Activated CD4-positive, CD25-positive, alpha-beta regulatory T cell treated with anti-CD3 and anti-CD28 coated beads, Interleukin-2, amount 50 U/mL, for 72 hours (primary cell): Measurements from ENCODE around the gene PACS1.

Experiments
- DNase-seq: peaks from one replicate; pipeline ENCODE4 v3.0.0; 2021

The PACS1 gene

DNA sequence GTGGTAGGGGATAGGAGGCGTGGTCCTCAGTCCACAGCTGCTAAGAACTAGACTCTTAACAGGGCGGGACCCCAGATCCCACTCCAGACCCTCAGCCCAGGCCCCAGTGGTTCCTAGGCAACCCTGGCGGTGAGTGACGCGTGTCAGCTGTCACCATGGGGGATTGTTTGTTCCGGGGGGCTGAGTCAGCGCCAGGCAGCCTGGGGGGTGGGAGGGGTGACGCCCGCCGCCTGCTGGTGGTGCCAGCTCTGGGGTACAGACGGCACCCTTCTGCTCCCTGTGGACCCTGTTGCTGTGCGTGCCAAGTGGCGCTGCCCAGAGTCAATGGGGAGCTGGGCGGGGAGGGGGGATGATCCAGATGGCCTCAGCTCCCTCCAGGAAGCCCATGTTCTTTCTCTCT, 210.4 kb downstream of the PACS1 start:
- DNase-seq: no peak

DNA sequence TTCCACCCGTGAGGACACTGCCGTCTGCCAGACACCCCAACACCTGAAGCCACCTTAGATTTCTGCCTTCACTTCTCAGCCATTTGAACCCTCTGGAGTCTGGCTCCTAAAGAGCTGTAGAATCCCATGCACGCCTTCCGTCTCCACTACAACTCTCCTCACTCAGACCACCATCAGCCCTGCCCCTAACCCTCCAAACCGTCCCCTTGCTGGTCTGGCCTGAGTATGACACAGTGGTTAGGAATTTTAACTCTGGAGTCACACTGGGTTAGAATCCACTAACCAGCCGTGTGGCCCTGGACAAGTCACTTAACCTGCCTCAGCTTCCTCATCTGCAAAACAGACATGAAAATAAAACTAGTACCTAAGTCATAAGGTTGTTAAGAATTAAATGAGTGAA, 210.9 kb downstream of the PACS1 start:
- no peak for DNase-seq

DNA sequence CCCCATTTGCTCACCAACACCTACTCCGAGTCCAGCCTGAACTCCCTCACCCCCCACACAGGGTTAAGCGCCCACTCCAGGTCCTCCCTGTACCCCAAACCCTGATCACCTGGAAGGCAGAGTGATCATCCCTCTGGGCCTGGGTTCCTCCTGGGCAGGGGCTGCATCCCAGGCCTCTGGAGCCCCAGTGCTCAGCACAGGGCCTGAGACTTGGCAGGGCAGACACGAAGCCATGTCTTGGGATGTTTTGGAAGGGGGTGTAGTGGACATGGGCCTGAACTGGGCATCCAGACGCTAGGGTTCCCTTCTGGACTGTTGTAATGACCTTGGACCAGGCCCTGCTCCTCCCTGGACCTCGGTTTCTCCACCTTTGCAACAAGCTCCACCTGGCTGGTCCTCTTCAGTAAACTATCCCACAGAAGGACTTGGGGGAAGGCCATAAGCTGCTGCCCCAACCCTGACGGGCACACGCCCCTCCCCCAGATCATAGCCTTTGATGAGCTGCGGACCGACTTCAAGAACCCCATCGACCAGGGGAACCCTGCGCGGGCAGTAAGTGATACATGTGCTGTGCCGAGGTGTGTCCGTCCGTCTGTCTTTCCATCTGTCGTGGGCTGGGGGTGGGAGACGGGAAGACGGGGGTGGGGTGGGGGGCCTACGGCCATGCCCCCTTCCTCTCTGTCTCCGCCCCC, 211.8 kb downstream of the PACS1 start:
- peak; percentile 52 for DNase-seq

DNA sequence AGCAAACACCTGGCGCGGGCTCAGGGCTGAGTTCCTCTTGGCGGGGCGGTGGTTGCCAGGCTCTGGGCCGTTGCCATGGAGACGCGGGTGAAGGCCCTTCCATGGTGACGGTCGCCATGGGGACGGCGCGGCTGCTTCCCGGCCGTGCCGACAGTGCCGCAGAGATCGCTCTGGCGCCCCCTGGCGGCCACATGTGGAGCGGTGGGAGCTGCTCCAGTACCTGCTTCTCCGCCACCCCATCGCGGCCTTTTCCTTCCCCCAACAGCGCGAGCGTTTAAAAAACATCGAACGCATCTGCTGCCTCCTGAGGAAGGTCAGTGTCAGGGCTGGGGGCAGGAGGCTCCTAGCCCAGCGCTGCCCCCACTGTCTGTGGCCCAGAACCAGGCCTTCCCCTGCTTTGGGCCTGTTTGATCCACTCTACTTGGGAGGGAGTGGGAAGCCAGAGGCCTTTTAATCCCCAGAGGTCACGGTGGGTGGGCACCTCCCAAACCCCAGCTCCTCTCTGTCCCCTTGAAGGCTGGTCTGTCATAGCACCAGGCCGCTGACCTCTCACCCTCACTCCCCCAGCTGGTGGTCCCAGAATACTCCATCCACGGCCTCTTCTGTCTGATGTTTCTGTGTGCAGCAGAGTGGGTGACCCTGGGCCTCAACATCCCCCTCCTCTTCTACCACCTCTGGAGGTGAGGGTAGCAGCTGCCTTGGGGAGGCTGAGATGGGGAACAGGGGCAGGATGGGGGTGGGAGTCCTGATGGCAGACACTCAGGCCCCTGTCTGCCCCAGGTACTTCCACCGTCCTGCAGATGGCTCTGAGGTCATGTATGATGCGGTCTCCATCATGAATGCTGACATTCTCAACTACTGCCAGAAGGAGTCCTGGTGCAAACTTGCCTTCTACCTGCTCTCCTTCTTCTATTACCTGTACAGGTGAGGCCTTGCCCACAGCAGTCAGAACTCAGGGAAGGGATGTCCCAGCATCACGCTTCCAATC, 212.7 kb downstream of the PACS1 start:
- DNase-seq: peak; percentile 99

DNA sequence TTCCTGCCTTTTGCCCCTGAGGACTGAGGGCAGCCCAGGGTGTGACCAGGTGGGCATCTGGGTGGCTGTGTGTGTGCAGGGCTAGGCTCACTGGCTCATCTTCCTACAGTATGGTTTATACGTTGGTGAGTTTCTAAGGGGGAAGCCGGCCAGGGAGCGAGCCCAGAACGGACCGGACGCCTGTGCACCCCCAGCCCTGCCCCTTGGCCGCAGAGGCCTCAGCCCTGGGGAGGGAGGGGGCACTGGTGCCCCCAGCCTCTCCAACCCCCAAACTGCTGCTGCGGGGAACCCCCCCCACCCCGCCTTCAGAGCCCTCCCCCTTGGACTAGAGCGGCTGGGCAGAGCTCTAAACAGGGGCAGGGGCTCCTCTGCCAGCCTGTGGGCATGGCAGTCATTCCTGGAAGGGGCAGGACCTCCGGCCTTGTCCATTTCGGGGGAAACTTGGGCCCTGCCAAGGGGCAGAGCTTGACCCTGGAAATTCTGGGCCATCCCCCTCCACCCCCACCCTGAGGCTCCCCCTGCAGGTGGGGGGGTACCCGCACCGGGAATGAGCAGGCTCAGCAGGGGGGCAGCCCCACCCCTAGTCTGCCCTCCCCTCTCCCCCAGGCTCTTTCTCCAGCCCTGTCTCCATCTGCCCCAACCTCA, 213.5 kb downstream of the PACS1 start:
- DNase-seq: no peak

DNA sequence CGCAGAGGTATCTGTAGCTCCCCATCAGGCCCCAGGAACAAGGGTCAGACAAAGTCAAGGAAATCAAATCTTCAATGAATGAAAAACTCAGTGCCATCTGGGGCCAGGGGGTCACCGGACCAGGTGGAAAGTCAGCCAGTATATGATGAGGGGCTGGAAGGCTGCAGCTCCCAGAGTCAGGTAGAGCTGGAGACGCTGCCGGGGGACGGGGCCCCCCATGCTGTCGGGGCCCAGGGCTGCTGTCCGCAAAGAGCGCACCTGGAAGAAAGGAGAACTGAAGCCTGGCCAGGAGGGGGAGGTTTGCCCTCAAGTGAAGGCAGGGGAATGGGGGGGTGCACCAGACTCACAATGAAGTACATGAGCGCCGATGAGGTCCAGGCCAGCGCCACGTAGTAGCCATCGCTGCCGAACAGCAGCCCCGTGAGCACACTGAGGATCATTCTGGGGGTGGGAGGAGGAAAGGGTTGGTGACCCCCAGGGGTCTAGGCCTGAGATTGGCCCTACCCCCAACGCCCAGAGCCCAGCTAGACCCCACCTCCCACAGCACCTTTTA, 214.5 kb downstream of the PACS1 start:
- no peak for DNase-seq

DNA sequence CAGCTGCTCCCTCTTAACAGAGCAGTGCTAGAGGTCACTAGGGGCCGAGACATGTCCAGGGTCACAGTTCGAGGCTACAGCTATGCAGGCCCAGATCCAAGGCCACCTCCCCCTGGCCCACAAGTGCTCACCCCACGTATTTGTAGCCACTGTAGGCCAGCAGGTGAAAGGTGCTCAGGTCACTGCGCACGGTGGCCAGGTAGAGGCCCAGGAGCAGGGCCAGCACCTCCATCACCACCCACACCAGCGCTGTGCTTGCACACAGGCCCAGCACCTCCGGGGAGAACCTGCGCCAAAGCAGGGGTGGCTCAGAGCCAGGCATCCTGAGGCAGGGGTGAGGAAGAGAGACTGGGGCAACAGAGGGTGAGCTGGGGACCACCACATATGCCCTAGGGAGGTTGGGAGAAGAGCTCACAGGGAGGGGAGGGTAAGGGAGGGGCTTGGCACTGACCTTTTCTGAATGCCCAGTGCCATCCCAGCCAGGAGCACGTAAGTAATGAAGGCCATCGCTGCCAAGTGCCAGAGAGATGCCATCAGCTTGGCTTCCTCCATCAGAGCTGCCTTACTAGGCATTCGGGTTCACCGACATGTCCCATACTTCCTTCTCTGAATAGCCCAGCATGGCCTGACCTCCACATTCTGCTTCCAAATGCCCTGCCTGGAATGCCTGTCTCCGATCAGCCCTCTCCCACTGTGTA, 215.3 kb downstream of the PACS1 start:
- no peak for DNase-seq

DNA sequence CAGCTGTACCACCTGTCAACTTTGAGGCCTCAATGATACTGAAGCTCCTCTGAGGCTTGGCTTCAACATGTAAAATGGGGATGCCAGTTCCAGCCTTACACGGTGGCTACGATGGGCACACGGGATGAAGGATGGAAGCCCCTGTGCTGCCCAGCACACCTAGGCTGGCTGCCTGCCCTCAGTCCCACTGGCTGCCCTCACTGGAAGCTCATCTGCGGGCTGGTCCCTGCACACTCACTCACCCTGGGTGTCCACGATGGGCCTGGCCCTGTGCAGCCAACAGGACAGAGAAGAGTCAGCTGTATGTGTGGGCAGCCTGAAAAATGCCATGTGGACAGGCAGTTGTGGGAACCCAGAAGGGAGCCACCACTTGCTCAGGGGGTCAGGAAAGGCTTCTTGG, 216.6 kb downstream of the PACS1 start:
- no peak for DNase-seq

DNA sequence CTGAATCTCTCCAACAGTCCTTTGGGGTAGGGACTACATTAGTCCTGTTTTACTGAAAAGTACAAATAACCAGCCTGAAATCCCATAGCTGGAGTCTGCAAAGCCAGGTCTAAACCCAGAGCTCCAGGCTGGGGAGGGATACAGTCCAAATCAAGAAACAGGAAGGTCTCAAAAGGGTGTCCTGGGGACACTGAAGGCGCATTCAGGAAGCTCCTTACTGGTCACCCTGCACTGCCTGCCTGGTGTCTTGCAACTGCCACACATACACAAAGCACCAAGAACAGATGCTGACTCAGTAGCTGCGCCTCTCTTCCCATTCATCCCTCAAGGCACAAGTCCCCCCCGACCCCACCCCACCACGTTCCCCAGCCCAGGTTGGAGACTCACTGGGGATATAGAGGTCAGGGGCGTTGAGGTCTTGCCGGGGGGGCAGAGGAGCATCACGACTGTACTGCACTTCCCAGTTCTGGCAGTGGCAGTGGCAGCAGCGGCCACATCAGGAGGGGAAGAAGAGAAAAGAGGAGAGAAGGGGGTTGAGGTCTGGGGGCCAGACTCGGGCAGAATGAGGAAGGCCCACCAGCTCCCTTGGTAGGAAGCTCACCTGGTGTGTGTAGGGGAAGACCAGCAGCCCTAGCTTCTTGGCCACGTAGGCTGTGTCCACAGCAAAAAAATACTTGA, 217.3 kb downstream of the PACS1 start:
- DNase-seq: no peak

DNA sequence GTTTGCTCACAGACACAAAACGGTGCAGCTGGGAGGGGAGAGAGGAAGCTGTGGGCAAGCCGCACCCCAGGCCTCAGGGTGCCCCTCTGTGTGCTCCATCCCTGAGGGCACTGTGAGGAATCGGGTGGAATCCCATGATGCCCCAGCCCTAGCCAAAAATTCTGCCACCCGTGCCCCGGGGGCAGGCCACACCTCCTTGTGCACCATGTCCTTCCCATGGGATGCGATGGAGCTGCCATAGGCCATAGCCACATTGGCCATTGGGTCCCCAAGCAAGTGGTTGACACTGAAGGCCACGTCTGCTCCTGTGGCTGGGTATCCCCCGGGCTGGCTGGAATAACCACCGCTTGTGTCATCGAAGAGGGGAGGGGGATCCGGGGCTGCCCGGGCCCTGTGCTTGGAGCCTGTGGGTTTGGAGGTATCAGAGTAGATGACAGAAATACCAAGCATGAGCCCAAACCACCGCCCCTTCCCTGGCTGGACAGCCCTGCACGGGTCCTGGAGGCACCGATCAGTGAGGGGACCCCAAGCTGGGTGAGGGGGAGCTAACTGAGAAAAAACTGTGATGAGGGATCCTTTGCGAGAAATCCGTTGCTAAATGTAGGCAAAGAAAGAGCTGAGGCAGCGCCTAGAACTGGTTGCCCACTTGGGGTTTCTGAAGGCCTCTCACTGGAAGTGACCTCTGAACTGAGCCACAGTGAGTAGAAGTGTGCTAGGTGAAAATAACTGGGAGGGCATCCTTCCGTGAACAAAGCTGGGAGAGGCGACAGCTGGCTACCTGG, 218.0 kb downstream of the PACS1 start:
- DNase-seq: no peak

DNA sequence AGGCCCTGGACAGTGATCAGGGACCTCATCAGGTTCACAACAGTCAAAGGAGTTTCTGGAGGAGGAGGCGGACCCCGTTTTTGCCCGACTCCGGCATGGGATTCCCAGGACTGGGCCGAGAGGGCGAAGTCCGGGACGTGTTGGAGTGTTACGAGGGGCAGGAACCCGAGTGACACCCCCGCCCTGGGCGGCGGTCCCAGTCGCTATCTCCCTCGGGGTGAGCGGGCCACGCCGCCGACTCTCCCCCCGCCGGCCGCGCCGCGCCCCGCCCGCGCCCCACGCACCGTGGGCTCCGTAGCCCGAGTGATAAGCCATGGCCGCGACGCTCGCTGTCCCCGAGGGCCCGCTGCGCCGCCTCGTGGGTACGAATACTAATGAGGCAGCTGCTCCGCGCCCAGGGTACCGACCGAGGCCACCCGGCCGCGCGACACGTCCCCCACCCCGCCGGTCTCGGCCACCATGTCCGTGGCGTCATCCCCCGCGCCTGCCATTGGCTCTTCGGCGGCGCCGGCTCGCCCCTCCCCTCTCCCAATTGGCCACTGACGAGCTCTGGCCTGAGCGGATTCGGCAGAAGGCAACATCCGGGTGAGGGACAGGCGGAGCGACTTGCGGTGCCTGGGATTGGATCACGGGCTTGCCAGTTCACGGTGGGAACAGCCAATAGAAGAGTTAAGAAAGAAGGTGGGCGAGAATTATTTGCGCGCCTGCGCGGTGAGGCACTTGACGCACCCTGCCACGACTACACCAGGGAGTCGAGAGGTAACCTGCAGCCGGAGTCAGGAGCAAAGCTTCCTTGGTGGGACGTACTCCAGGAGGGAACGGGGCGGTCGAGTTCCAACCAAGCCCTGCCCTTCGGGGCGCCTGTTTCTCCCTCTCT, 218.8 kb downstream of the PACS1 start, which contains the start of gene YIF1A:
Gene YIF1A, minus strand, starts transcription at position 473 of the 877 bp plus-strand sequence. Its CDS starts 158 bp downstream, at position 315.
- peak; percentile 97 for DNase-seq

DNA sequence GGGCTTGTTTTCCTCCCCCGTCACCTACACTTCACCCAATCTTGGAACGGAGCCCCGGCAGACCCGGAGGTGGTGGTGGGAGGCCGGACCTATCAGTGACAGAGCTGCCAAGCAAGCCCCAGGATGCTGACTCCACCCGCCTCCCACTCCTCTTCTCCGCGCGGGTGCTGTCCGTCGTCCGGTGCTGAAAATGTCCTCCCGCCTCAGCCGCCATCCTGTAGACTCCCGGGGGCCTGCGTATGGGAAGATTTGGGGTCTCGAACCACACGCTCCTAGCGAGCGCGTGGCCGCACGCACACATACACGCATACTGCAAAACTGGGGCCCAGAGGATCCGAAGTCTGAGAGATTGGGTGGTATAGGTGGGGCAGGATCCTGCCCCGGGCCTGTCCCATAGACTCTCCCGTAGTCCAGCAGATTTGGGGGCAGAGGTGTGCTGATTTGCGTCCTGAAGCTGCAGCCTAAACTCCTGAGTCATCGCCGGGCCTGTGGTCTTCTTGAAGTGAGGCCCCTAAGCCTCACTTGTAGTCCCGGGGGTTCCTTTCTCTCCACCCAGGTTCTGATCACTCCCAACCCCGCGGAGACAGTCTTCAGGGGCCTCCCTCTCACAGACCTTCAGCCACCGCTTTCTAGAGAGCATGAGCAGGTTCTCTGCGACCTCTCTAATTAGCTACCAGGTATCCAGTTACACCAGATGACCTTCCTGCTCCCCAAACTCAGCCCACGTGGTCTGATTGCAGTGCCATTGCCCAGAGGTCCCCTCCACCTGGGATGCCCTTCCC, 219.7 kb downstream of the PACS1 start:
- peak; percentile 81 for DNase-seq

DNA sequence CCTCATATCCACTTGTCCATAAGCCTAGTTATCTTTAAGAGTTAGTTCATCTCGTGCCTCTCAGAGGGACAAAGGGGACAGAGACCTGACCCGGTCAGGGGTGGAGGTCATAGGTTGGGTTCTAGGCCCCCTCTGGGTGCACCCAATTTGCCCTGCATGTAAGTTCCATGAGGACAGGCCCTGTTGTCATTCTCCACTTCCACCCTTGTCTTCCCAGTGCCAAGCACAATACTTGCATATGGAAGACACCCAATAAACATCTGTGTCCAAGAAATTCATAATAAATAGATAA, 220.2 kb downstream of the PACS1 start:
- no peak for DNase-seq

DNA sequence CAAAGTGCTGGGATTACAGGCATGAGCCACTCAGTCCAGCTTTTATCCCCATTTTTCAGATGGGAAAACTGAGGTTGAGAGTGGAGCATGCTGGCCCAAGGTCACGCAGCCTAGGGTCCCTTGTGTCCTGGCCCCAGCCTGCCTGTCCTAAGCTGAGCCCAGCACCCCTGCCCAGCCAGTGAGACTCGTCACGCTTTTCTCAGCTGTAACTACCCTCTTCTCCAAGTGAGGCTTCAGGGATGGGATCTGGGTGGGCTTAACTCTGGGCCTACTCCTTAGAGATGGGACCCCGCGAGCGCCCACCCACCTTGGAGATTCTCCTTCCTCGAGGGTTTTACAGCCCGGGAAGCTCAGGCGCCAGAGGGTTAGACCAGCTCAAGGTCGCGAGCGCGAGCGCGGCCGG, 221.2 kb downstream of the PACS1 start:
- no peak for DNase-seq

DNA sequence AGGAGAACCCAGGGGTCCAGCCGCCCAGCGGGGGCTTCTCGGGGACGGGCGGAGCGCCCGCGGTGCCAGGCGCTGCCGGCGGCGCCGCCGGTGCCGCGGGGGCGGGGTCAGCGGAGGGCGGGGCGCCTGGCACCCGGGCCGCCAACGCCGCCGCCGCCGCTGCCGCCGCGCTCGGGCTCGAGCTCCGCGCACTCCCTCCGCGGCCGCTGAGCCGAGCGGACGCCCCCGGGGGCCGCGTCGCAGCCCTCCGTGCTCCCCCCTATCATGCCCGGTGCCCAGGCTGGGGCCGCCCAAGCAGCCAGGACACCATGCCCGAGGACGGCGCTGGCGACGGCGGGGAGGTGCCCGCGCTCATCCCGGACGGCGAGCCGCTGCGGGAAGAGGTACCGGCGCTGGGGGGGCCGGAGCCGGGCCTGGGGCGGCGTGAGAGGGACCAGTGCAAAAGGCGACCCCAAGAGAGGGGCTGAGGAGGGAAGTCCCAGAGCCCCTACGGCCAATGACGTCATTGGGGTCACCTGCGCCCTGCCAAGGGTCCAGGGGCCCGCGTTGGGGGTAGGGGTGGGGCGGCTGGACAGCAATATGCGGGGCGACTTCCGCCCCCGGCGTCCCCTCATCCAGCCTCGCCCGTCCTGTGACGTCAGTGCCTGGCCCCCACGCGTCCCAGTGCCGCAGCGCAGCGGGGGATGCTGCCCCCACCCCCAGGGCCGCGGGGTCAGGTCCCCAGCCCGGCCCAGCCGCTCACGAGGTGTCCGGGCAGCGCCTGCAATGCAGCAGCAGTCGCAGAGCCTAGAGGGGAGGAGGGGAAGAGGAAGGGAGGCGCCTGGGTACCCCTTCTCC, 221.9 kb downstream of the PACS1 start, which contains the start of gene TMEM151A:
Gene TMEM151A, plus strand, starts transcription at position 189 of the 837 bp plus-strand sequence. Its CDS starts 120 bp downstream, at position 309.
- DNase-seq: no peak

DNA sequence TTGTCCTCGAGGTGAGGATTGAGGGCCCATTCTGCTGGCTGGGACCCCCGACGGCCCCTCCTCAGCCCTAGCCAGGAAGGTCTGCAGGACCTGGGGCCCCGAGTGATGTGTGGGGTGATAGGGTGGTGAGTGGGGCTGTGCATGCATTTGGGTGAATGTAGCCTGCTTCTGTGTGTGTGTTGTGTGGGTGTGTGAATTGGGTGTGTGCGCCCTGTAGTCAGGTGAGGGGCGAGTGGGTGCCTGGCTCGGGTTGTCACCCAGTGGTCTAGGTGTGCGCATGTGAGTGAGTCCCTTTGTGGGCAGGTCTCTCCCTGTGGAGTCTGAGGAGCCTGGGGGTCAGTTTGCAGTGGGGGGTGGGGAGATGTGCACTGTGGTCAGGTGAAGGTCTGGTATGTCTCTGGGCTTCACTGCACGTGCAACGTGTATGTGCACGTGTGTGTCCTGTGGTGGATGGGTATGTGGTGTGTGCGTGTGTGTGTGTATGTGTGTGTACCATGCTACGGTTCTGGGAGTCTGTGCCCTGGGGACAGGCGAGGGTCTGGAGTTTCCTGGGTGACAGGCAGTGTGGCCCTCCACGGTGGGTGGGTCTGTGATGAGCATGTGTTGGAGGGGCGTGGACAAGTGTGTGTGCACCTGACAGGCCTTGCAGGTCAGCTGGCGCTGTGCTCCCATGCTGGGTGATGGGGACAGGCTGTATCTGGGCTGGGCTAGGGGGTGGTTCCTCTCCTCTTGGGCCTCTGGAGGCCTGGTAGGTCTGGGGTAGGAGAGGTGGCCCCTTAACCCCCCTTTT, 222.7 kb downstream of the PACS1 start:
- no peak for DNase-seq

DNA sequence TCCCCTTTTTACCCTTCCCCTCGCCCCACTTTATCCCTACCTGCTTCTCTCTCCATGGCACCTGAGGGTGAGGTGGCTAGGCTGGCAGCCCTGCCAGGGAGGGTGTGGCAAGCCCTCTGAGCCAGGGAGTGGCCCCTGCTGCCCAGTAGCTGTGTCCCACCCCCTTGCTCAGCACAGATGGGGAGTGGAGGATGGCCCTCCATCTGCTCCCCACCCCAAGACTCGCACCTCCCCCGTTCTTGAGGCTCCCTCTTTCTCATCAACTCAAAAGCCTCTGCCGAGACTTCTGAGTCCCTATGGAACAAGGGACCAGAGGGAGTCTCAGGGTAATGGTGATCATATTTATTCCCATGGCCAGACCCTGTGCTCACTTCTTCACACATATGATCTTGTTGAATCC, 223.3 kb downstream of the PACS1 start:
- DNase-seq: no peak
